T-helper 1 cell treated with Interleukin-12 subunit alpha and Interleukin-12 subunit beta and Interleukin-4 antibody, amounts not matched to agents 30 μg/mL and 1 μg/mL, for 36 hours (primary cell): ENCODE data around the gene GPLD1.
"Not testable (repeated sequence)": the region's sequence is repeated elsewhere in the genome, so short reads cannot be mapped to it uniquely, and the experiment has no call there.

Experiments
- H3K27ac Mint-ChIP-seq: one replicate; pipeline ENCODE4 v1.8.0; 2021; ENCODE audit warnings: mild to moderate bottlenecking, mixed read lengths
- H3K27me3 Mint-ChIP-seq: one replicate; pipeline ENCODE4 v1.8.0; 2021; ENCODE audit warnings: low read depth, mixed read lengths
- H3K36me3 Mint-ChIP-seq: one replicate; pipeline ENCODE4 v1.8.0; 2021; ENCODE audit warnings: low read depth, mixed read lengths
- H3K4me1 Mint-ChIP-seq: one replicate; pipeline ENCODE4 v1.8.0; 2021; ENCODE audit warnings: low read depth, mixed read lengths
- H3K4me3 Mint-ChIP-seq: one replicate; pipeline ENCODE4 v1.8.0; 2021; ENCODE audit warnings: mild to moderate bottlenecking, moderate library complexity, mixed read lengths
- H3K9me3 Mint-ChIP-seq: one replicate; pipeline ENCODE4 v1.8.0; 2021; ENCODE audit warnings: mixed read lengths

GPLD1 gene

GRCh38 chr6:24428615-24429014, 60.8 kb downstream of the GPLD1 start:
- H3K4me1 Mint-ChIP-seq: no peaks in the 10 kb centered on the region
- H3K27ac Mint-ChIP-seq: no peak overlapping the region
- no peaks in the 10 kb centered on the region for H3K27me3 Mint-ChIP-seq

GRCh38 chr6:24426729-24427446, 62.5 kb downstream of the GPLD1 start:
- H3K27me3 Mint-ChIP-seq: no peaks in the 10 kb centered on the region
- H3K27ac Mint-ChIP-seq: no peak overlapping the region
- H3K4me1 Mint-ChIP-seq: no peaks in the 10 kb centered on the region
- H3K36me3 Mint-ChIP-seq: peaks cover 9% of the 10 kb centered on the region
- no peaks in the 10 kb centered on the region for H3K9me3 Mint-ChIP-seq
- H3K4me3 Mint-ChIP-seq: no peak overlapping the region

More at GRCh38 chr6:24428615-24429014, 60.8 kb downstream of the GPLD1 start:
- Mint-ChIP-seq H3K36me3 (peaks cover 5% of the 10 kb centered on the region), H3K4me3 (no peak overlapping the region), H3K9me3 (no peaks in the 10 kb centered on the region)

- Mint-ChIP-seq H3K9me3 (no peaks in the 10 kb centered on the region), H3K27ac (no peak overlapping the region), H3K36me3 (peaks cover 16% of the 10 kb centered on the region), H3K4me3 (no peak overlapping the region), H3K4me1 (no peaks in the 10 kb centered on the region), H3K27me3 (no peaks in the 10 kb centered on the region)
Measured at GRCh38 chr6:24425091-24425490, 64.3 kb downstream of the GPLD1 start.

GRCh38 chr6:24419526-24419925, 69.9 kb downstream of the GPLD1 start:
- Mint-ChIP-seq H3K27me3 (no peaks in the 10 kb centered on the region), H3K4me3 (no peak overlapping the region), H3K9me3 (no peaks in the 10 kb centered on the region), H3K36me3 (peaks cover 30% of the 10 kb centered on the region), H3K27ac (no peak overlapping the region), H3K4me1 (no peaks in the 10 kb centered on the region)

DNA sequence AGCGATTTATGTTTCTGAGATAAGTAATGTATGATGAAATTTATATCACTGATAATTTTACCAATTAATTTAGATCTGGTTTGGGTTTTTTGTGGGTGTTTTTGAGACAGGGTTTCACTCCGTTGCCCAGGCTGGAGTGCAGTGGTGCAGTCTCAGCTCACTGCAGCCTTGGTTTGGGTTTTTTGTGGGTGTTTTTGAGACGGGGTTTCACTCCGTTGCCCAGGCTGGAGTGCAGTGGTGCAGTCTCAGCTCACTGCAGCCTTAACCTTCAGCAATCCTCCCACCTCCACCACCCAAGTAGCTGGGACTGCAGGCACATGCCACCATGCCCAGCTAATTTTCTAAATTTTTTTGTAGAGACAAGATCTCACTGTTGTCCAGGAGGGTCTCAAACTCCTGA, 73.6 kb downstream of the GPLD1 start:
- Mint-ChIP-seq H3K9me3 (no peaks in the 10 kb centered on the region), H3K27ac (no peak overlapping the region), H3K36me3 (peaks cover 35% of the 10 kb centered on the region), H3K27me3 (no peaks in the 10 kb centered on the region), H3K4me3 (no peak overlapping the region), H3K4me1 (peaks cover 3% of the 10 kb centered on the region)

GRCh38 chr6:24414531-24414930, 74.8 kb downstream of the GPLD1 start:
- H3K27me3 Mint-ChIP-seq, H3K27ac Mint-ChIP-seq, H3K9me3 Mint-ChIP-seq, H3K4me3 Mint-ChIP-seq, H3K4me1 Mint-ChIP-seq: not testable (repeated sequence)
- peaks cover 31% of the 10 kb centered on the region for H3K36me3 Mint-ChIP-seq

DNA sequence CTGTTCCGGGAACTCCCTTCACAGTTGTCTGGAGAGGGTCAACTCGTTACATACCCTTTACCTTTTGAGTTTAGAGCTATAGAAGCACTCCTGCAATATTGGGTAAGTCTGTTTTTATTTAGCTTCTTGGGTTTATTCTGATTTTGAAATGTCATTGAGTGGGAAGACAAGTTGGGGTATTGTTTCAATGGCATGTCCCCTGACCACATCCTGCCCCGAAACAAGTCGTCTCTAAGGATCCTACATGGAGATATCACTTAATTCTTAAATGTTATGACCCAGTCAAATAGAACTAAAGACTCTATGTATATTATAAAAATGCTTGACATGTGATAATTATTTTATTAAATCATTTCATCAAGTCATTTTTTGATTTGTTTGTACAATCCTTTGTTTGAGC, 77.1 kb downstream of the GPLD1 start:
- Mint-ChIP-seq H3K36me3 (peaks cover 24% of the 10 kb centered on the region), H3K4me3 (no peak overlapping the region), H3K27me3 (no peaks in the 10 kb centered on the region), H3K27ac (no peak overlapping the region), H3K4me1 (peaks cover 3% of the 10 kb centered on the region), H3K9me3 (no peaks in the 10 kb centered on the region)

DNA sequence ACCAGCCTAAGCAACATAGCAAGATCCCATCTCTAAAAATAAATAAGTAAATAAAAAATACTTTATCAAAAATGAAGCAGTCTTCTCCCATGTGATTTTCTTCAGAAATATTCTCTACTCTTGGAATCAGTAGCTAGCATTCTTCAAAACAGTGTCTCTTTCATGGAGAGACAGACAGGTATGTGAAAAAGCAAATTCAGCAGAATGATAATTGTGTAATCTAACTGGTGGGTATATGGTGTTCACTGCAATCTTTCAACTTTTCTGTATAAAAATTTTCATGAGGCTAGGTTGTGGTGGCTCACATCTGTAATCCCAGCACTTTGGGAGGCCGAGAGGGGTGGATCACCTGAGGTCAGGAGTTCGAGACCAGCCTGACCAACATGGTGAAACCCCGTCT, 78.8 kb downstream of the GPLD1 start:
- Mint-ChIP-seq H3K9me3 (no peaks in the 10 kb centered on the region), H3K36me3 (peaks cover 21% of the 10 kb centered on the region), H3K4me3 (no peak overlapping the region), H3K27ac (no peak overlapping the region), H3K27me3 (no peaks in the 10 kb centered on the region), H3K4me1 (peaks cover 3% of the 10 kb centered on the region)

- no peak overlapping the region for H3K4me3 Mint-ChIP-seq
- H3K27me3 Mint-ChIP-seq: no peaks in the 10 kb centered on the region
- no peaks in the 10 kb centered on the region for H3K9me3 Mint-ChIP-seq
- no peak overlapping the region for H3K27ac Mint-ChIP-seq
- H3K4me1 Mint-ChIP-seq: peaks cover 16% of the 10 kb centered on the region
- H3K36me3 Mint-ChIP-seq: peaks cover 24% of the 10 kb centered on the region
Measured at GRCh38 chr6:24408719-24409410, 80.5 kb downstream of the GPLD1 start.

GRCh38 chr6:24405262-24405661, 84.1 kb downstream of the GPLD1 start:
- Mint-ChIP-seq H3K4me3 (no peak overlapping the region), H3K4me1 (peaks cover 21% of the 10 kb centered on the region), H3K27me3 (peaks cover 8% of the 10 kb centered on the region), H3K36me3 (peaks cover 8% of the 10 kb centered on the region), H3K27ac (no peak overlapping the region), H3K9me3 (no peaks in the 10 kb centered on the region)

DNA sequence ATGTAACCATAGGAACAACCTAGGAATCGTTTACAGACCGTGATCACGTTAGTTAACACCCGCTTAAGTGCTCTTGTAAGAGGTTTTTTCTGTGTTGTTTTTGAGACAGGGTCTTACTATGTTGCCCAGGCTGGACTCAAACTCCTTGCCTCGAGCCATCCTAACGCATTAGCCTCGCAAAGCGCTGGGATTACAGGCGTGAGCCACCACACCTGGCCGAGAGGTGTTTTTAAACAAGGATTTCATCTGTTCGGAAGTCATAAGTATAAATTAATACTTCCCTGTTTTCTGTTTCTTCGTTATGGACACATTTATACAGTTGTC, 85.9 kb downstream of the GPLD1 start:
- Mint-ChIP-seq H3K9me3 (no peaks in the 10 kb centered on the region), H3K36me3 (peaks cover 6% of the 10 kb centered on the region), H3K4me1 (peaks cover 21% of the 10 kb centered on the region), H3K27me3 (peaks cover 23% of the 10 kb centered on the region), H3K27ac (peak overlapping the region; percentile 24), H3K4me3 (peak overlapping the region; percentile 90)

DNA sequence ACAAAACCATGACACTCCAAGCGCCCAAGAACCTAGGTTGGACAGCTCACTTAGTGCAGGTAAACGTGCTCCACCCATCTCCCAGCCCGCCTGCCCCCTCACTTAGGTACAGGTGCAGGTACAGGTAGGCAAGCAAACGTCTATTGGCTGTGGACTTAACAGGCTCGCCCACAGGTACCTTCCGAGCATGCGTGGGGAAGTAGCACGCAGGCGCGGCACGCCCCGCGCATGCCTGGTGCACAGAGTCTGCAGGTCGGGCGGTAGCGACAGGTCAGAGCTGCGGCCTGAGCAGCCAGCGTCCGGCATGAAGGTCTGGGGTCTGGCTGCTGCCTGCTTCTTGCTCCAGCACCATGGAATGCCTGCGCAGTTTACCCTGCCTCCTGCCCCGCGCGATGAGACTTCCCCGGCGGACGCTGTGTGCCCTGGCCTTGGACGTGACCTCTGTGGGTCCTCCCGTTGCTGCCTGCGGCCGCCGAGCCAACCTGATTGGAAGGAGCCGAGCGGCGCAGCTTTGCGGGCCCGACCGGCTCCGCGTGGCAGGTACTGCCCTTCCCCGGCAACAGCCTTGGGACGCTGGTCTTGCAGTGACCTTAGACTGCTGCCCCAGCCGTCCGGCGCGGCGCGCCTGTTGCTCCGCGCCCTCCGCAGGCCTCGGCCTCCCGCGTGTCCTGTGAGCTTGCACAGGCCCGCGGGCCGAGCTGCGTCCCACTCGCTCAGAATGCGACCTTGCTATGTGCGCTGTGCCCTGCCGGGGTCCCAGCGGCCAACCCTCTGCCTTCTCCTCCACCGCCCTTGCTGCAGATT, 86.5 kb downstream of the GPLD1 start, which contains the start of gene MRS2:
TSS of gene MRS2 (plus strand) at position 240 of the 804 bp plus-strand sequence. CDS start at position 351, 111 bp downstream.
- no peaks in the 10 kb centered on the region for H3K9me3 Mint-ChIP-seq
- H3K4me3 Mint-ChIP-seq: peak within 1 kb of the TSS; percentile 90
- peaks cover 28% of the 10 kb centered on the region for H3K27me3 Mint-ChIP-seq
- peak within 1 kb of the TSS; percentile 31 for H3K27ac Mint-ChIP-seq
- peaks cover 21% of the 10 kb centered on the region for H3K4me1 Mint-ChIP-seq
- H3K36me3 Mint-ChIP-seq: peaks cover 6% of the 10 kb centered on the region

- H3K27ac Mint-ChIP-seq: no peak overlapping the region
- peaks cover 21% of the 10 kb centered on the region for H3K4me1 Mint-ChIP-seq
- H3K27me3 Mint-ChIP-seq: peaks cover 34% of the 10 kb centered on the region
- H3K36me3 Mint-ChIP-seq: peaks cover 6% of the 10 kb centered on the region
- H3K9me3 Mint-ChIP-seq: no peaks in the 10 kb centered on the region
- H3K4me3 Mint-ChIP-seq: no peak overlapping the region
Measured at GRCh38 chr6:24401458-24401857, 87.9 kb downstream of the GPLD1 start.

DNA sequence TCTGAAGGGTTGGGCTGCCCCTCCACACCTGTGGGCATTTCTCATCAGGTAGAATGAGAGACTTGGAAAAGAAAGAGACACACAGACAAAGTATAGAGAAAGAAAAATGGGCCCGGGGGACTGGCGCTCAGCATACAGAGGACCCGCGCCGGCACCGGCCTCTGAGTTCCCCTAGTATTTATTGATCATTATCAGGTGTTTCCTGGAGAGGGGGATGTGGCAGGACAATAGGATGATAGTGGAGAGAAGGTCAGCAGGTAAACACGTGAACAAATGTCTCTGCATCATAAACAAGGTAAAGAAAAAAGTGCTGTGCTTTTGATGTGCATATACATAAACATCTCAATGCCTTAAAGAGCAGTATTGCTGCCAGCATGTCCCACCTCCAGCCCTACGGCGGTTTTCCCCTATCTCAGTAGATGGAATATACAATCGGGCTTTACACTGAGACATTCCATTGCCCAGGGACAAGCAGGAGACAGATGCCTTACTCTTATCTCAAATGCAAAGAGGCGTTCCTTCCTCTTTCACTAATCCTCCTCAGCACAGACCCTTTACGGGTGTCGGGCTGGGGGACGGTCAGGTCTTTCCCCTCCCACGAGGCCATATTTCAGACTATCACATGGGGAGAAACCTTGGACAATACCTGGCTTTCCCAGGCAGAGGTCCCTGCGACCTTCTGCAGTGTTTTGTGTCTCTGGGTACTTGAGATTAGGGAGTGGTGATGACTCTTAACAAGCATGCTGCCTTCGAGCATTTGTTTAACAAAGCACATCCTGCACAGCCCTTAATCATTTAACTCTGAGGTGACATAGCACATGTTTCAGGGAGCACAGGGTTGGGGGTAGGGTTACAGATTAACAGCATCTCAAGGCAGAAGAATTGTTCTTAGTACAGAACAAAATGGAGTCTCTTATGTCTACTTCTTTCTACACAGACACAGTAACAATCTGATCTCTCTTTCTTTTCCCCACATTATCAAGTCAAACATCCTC, 89.0 kb downstream of the GPLD1 start:
- not testable (repeated sequence) for H3K27ac Mint-ChIP-seq, H3K36me3 Mint-ChIP-seq, H3K9me3 Mint-ChIP-seq, H3K4me3 Mint-ChIP-seq
- Mint-ChIP-seq H3K27me3 (peaks cover 34% of the 10 kb centered on the region), H3K4me1 (peaks cover 18% of the 10 kb centered on the region)
